NB4 (cell line): Measurements from ENCODE around the gene BBS9.

ENCODE experiments used
- CTCF ChIP-seq: IDR thresholded peaks from one replicate; pipeline ENCODE4 v1.5.1; 2012; ENCODE audit warnings: low read depth, low read length
- MYC ChIP-seq: IDR thresholded peaks from 2 replicates; pipeline ENCODE4 v1.6.1; 2011; ENCODE audit warnings: low read depth, low read length
- POLR2A ChIP-seq: IDR thresholded peaks from 2 replicates; pipeline ENCODE4 v1.6.1; 2011; ENCODE audit warnings: mild to moderate bottlenecking; ENCODE audit not compliant: insufficient read length; ENCODE audit errors: extremely low read depth
- TF ChIP-seq, protein P1 (sequence below): IDR thresholded peaks from 2 replicates; pipeline ENCODE4 v1.6.1; 2011; ENCODE audit warnings: low read depth, low read length

DNA sequence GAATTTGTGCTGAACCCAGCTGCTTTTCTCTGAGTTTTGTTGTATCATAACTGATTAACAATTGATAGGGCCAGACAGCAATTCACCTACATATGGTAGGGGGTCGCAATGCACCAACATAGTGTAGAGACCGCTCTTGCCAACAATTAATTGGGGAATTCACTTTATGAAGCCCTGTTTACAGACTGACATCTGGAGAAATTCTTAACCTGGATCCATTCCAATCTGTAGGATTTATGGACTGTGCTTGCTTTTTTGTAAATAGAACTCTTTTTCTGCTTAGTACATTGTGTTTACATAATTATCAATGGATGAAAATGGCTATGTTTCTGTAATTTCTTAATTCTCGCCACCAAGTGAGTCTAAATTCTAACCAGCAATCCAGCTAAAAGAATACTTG, 464.2 kb downstream of the BBS9 start:
- TF ChIP-seq POLR2A, result no peak
- TF ChIP-seq CTCF, result no peak
- TF ChIP-seq, protein P1, sequence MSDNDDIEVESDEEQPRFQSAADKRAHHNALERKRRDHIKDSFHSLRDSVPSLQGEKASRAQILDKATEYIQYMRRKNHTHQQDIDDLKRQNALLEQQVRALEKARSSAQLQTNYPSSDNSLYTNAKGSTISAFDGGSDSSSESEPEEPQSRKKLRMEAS, result no peak
- no peak for TF ChIP-seq MYC
